Erythroblast (primary cell): Measurements from ENCODE around the gene TOP3A.

Source experiments
- GATA1 ChIP-seq: IDR thresholded peaks from 2 replicates; pipeline ENCODE4 v1.6.1; 2011; ENCODE audit warnings: low read depth, mild to moderate bottlenecking, control low read depth, low read length, moderate library complexity
- POLR2A ChIP-seq: IDR thresholded peaks from 2 replicates; pipeline ENCODE4 v1.6.1; 2011; ENCODE audit warnings: mild to moderate bottlenecking, low read length

DNA sequence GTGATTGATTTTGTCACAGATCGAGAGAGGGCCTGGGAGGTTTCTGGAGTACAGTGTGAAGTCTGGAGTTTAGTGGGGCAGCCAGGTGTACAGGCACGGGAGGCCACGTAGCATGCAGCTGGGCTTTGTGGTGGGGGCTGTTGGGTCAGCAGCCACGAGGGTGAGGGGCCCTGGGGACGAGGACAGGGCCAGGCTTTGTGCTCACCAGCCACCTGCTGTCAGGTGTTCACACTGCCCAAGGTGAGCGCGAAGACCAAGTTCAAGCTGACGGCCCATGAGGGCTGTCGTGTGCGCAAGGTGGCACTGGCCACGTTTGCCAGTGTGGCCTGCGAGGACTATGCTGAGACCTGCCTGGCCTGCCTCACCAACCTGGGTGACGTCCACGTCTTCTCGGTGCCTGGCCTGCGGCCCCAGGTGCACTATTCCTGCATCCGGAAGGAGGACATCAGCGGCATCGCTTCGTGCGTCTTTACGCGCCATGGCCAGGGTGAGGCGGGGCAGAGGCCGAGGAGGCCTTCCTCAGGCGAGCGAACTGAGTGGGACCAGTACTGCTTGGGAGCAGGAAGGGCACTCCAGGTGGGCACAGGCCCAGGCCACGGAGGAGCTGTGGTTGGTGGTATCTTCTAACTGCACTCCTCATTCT lies 73.4 kb downstream of the TOP3A start:
- TF ChIP-seq POLR2A (no peak), GATA1 (no peak)
